Nephron progenitor cell (in vitro differentiated cells): Measurements from ENCODE around the gene STAT1.
A peak's percentile ranks its signal among the peaks of the same experiment; 100 is the strongest.

Experiments used
- DNase-seq: peaks from one replicate; pipeline ENCODE4 v3.0.0; 2021
- H3K27ac Mint-ChIP-seq: 2 replicates; pipeline ENCODE4 v1.8.0; 2021; ENCODE audit warnings: mild to moderate bottlenecking, moderate library complexity, mixed read lengths
- H3K27me3 Mint-ChIP-seq: 2 replicates; pipeline ENCODE4 v1.8.0; 2021; ENCODE audit warnings: mild to moderate bottlenecking, low read depth, mixed read lengths; ENCODE audit not compliant: poor library complexity
- H3K36me3 Mint-ChIP-seq: 2 replicates; pipeline ENCODE4 v1.8.0; 2021; ENCODE audit warnings: low read depth, mixed read lengths
- H3K4me1 Mint-ChIP-seq: 2 replicates; pipeline ENCODE4 v1.8.0; 2021; ENCODE audit warnings: mixed read lengths
- H3K4me3 Mint-ChIP-seq: 2 replicates; pipeline ENCODE4 v1.8.0; 2021; ENCODE audit warnings: mild to moderate bottlenecking, moderate library complexity, mixed read lengths
- H3K9me3 Mint-ChIP-seq: 2 replicates; pipeline ENCODE4 v1.8.0; 2021; ENCODE audit warnings: mild to moderate bottlenecking, moderate library complexity, mixed read lengths
- TF ChIP-seq, protein P1 (sequence below): fragments of 200-600 bp; sonication (generic); IDR thresholded peaks from 2 replicates; pipeline ENCODE4 v1.5.0; 2021; ENCODE audit warnings: antibody characterized with exemption

The STAT1 gene

GRCh38 chr2:191053256-191053655 lies 39.3 kb upstream of the STAT1 start:
- no peak overlapping the region for H3K27ac Mint-ChIP-seq
- no peak for DNase-seq
- H3K4me1 Mint-ChIP-seq: peaks cover 4% of the 10 kb centered on the region
- H3K27me3 Mint-ChIP-seq: no peaks in the 10 kb centered on the region
- no peak overlapping the region for H3K4me3 Mint-ChIP-seq
- TF ChIP-seq, protein P1, sequence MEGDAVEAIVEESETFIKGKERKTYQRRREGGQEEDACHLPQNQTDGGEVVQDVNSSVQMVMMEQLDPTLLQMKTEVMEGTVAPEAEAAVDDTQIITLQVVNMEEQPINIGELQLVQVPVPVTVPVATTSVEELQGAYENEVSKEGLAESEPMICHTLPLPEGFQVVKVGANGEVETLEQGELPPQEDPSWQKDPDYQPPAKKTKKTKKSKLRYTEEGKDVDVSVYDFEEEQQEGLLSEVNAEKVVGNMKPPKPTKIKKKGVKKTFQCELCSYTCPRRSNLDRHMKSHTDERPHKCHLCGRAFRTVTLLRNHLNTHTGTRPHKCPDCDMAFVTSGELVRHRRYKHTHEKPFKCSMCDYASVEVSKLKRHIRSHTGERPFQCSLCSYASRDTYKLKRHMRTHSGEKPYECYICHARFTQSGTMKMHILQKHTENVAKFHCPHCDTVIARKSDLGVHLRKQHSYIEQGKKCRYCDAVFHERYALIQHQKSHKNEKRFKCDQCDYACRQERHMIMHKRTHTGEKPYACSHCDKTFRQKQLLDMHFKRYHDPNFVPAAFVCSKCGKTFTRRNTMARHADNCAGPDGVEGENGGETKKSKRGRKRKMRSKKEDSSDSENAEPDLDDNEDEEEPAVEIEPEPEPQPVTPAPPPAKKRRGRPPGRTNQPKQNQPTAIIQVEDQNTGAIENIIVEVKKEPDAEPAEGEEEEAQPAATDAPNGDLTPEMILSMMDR: no peak
- H3K36me3 Mint-ChIP-seq: no peaks in the 10 kb centered on the region
- no peaks in the 10 kb centered on the region for H3K9me3 Mint-ChIP-seq

DNA sequence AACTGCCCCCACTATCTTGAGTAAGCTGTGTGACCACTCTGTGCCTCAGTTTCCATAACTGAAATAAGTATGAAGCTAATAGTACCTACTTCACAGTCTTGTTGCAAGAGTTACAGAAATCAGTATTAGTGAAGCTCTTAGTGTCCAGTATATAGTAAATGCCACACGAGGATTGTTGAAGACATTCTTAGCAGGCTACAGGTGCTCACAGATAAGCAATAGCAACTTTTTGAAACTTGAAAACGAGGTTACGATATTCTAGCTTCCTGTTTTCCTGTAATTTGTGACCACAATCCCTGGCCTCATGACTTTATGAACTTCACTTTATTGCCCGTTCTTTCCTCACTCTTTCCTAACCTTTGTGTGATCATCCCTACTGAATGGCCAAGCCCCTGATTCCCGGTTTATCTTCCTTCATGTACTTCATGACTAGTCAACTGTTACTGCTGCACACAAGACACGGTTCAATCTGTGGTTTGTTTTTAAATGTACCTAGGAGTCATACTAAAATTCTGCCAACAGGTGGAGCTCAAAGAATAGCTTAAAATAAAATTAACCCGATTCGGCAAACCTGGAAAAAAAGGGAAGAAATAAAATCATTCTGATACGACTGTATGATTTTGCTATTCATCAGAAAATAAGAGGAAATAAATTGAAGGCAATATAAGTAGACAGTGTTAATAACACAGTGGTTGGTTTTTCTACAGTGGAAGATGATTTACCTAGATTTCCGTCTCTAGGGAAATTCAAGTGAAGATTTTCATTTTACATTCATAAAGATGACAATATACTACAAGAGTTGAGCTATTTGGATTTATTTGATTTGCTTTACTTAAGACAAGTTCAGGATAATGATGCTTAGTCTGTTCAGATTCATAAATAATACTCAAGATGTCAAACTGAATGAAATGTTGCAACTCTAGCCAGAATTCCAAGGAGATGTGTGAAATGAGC lies 38.1 kb upstream of the STAT1 start:
- Mint-ChIP-seq H3K4me3 (no peak overlapping the region), H3K4me1 (peaks cover 4% of the 10 kb centered on the region), H3K9me3 (no peaks in the 10 kb centered on the region), H3K27me3 (no peaks in the 10 kb centered on the region), H3K27ac (no peak overlapping the region), H3K36me3 (no peaks in the 10 kb centered on the region)
- DNase-seq: no peak
- TF ChIP-seq, protein P1: peak; percentile 58

GRCh38 chr2:191051177-191051576 lies 37.2 kb upstream of the STAT1 start:
- Mint-ChIP-seq H3K9me3 (no peaks in the 10 kb centered on the region), H3K27ac (no peak overlapping the region), H3K36me3 (no peaks in the 10 kb centered on the region), H3K27me3 (peaks cover 3% of the 10 kb centered on the region), H3K4me1 (peaks cover 4% of the 10 kb centered on the region), H3K4me3 (no peak overlapping the region)
- DNase-seq: no peak
- TF ChIP-seq, protein P1: no peak

DNA sequence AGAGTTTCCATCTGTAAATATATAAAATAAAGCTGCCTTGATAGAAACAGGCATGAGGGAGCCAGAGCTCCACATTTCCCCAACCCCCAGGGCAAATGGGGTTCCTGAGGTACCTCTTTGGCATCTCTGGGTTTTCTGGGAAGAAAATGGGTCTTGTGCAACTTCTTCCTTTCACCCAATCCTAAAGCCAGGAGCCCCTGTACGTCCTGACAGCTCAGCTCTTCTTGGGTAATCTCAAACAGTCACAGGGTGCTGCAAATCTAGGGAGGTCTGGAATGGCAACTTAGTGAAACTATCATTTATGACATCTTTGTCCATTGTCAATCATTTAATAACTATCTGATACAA lies 36.6 kb upstream of the STAT1 start:
- Mint-ChIP-seq H3K4me1 (peaks cover 4% of the 10 kb centered on the region), H3K9me3 (peaks cover 4% of the 10 kb centered on the region)

DNA sequence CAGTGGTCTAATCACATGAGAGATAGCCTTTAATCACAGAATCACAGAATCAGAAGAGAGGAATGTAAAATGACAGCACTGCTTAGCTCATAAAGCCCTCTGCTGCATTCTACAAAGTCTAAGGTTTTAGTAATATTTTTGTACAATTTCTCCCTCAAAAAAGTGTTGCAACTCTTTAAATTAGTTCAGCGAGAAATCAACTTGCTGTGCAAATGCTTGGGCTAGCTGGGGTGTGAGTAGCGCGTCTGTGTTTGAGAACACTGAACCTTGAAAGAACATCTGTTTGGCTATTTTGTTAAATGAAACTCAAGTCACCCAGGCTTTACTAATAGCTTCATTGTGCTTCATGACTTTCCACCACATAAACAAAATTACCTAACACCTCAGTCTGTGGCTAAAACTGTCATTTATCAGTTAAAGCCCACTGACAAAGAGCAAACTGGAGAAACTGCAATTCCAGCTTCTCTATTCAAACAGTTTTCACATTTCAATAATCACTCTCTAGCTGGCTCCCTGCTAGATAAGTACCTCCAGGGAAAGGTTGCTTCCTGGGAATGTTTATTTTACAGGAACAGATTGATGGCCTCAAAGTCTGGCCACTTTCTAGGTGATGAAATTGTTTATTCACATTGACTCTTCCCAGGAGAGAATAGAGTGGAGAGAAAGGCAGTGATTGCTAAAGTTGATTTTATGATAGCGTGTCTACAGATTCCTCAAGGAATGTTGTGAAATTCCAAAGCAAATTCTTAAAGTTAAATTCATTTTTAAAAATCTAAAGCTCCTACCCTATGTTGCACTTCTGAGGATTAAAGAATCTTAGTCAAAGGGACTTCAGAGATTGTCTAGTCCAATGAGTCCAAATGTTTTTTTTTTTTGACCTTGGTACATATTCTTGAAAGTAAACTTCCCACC lies 36.0 kb upstream of the STAT1 start:
- H3K27ac Mint-ChIP-seq: peak overlapping the region; percentile 97
- DNase-seq: no peak
- no peak overlapping the region for H3K4me3 Mint-ChIP-seq

More for the DNA sequence above, 36.6 kb upstream of the STAT1 start:
- Mint-ChIP-seq H3K27me3 (peaks cover 7% of the 10 kb centered on the region), H3K27ac (peak overlapping the region; percentile 97), H3K4me3 (no peak overlapping the region), H3K36me3 (no peaks in the 10 kb centered on the region)
- no peak for DNase-seq
- TF ChIP-seq, protein P1: no peak

More for the DNA sequence above, 36.0 kb upstream of the STAT1 start:
- TF ChIP-seq, protein P1: no peak
- no peaks in the 10 kb centered on the region for H3K36me3 Mint-ChIP-seq
- peaks cover 7% of the 10 kb centered on the region for H3K27me3 Mint-ChIP-seq
- peaks cover 4% of the 10 kb centered on the region for H3K4me1 Mint-ChIP-seq
- peaks cover 5% of the 10 kb centered on the region for H3K9me3 Mint-ChIP-seq
